HG02943 (cell line): ENCODE measurements around the gene PABPC3.

ENCODE experiments used
- ATAC-seq: cut with Tn5 transposase; IDR thresholded peaks from one replicate; pipeline ENCODE4 v1.9.1; 2021; ENCODE audit warnings: mild to moderate bottlenecking, low read depth, moderate library complexity; ENCODE audit not compliant: unreplicated experiment

Gene PABPC3

GRCh38 chr13:25110956-25111584, 15.1 kb downstream of the PABPC3 start:
- ATAC-seq = no peak

- no peak for ATAC-seq
Measured at GRCh38 chr13:25111585-25111956, 15.6 kb downstream of the PABPC3 start.

GRCh38 chr13:25112695-25113255, 16.8 kb downstream of the PABPC3 start:
- ATAC-seq = no peak

GRCh38 chr13:25114220-25114619, 18.3 kb downstream of the PABPC3 start:
- no peak for ATAC-seq

- no peak for ATAC-seq
Measured at GRCh38 chr13:25116044-25116443, 20.1 kb downstream of the PABPC3 start.

GRCh38 chr13:25117312-25117711, 21.4 kb downstream of the PABPC3 start:
- ATAC-seq = no peak

GRCh38 chr13:25118378-25118905, 22.5 kb downstream of the PABPC3 start:
- ATAC-seq = no peak

GRCh38 chr13:25130944-25131343, 35.0 kb downstream of the PABPC3 start:
- ATAC-seq = no peak

GRCh38 chr13:25131881-25132420, 36.0 kb downstream of the PABPC3 start:
- ATAC-seq = no peak

- ATAC-seq = no peak
Measured at GRCh38 chr13:25132751-25133390, 36.9 kb downstream of the PABPC3 start.

- no peak for ATAC-seq
Measured at GRCh38 chr13:25135896-25136295, 40.0 kb downstream of the PABPC3 start.

- ATAC-seq = no peak
Measured at GRCh38 chr13:25136880-25137787, 41.2 kb downstream of the PABPC3 start.

- ATAC-seq = no peak
Measured at GRCh38 chr13:25137788-25138115, 41.8 kb downstream of the PABPC3 start.

GRCh38 chr13:25141042-25141441, 45.1 kb downstream of the PABPC3 start:
- ATAC-seq = no peak

GRCh38 chr13:25143706-25144105, 47.8 kb downstream of the PABPC3 start:
- ATAC-seq = no peak

GRCh38 chr13:25147638-25148401, 51.9 kb downstream of the PABPC3 start:
- no peak for ATAC-seq

GRCh38 chr13:25148402-25148771, 52.5 kb downstream of the PABPC3 start:
- ATAC-seq = no peak
